ENCODE data around the gene MPP3.

GRCh38 chr17:43877451-43878155 lies 44.7 kb upstream of the MPP3 start:
- no peak for TF ChIP-seq ZNF232 (CRISPR knock-in tag; IDR thresholded peaks at IDR 0.05)
- no peak for TF ChIP-seq CTCF (IDR thresholded peaks at IDR 0.05)
- no peak for TF ChIP-seq ZNF416 (CRISPR knock-in tag; IDR thresholded peaks at IDR 0.05)
- no peak for TF ChIP-seq PRDM15 (CRISPR knock-in tag; IDR thresholded peaks at IDR 0.05)
- TF ChIP-seq ZSCAN18 (CRISPR knock-in tag; IDR thresholded peaks at IDR 0.05) = no peak
- no peak for TF ChIP-seq NR3C1 (CRISPR knock-in tag; conservative IDR thresholded peaks at IDR 0.05; ENCODE audit: low read depth)
- no peak for TF ChIP-seq GABPB1 (CRISPR knock-in tag; IDR thresholded peaks at IDR 0.05)
- no peak for TF ChIP-seq ETV6 (CRISPR knock-in tag; IDR thresholded peaks at IDR 0.05)
